GM19468 (cell line): Measurements from ENCODE around the gene AFAP1.

Experiments
- ATAC-seq: cut with Tn5 transposase; IDR thresholded peaks from one replicate; pipeline ENCODE4 v1.9.1; 2021; ENCODE audit warnings: mild to moderate bottlenecking, moderate library complexity, moderate number of reproducible peaks; ENCODE audit not compliant: unreplicated experiment; ENCODE audit errors: extremely low read depth

Gene AFAP1, protein sequence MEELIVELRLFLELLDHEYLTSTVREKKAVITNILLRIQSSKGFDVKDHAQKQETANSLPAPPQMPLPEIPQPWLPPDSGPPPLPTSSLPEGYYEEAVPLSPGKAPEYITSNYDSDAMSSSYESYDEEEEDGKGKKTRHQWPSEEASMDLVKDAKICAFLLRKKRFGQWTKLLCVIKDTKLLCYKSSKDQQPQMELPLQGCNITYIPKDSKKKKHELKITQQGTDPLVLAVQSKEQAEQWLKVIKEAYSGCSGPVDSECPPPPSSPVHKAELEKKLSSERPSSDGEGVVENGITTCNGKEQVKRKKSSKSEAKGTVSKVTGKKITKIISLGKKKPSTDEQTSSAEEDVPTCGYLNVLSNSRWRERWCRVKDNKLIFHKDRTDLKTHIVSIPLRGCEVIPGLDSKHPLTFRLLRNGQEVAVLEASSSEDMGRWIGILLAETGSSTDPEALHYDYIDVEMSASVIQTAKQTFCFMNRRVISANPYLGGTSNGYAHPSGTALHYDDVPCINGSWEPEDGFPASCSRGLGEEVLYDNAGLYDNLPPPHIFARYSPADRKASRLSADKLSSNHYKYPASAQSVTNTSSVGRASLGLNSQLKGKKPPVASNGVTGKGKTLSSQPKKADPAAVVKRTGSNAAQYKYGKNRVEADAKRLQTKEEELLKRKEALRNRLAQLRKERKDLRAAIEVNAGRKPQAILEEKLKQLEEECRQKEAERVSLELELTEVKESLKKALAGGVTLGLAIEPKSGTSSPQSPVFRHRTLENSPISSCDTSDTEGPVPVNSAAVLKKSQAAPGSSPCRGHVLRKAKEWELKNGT

DNA sequence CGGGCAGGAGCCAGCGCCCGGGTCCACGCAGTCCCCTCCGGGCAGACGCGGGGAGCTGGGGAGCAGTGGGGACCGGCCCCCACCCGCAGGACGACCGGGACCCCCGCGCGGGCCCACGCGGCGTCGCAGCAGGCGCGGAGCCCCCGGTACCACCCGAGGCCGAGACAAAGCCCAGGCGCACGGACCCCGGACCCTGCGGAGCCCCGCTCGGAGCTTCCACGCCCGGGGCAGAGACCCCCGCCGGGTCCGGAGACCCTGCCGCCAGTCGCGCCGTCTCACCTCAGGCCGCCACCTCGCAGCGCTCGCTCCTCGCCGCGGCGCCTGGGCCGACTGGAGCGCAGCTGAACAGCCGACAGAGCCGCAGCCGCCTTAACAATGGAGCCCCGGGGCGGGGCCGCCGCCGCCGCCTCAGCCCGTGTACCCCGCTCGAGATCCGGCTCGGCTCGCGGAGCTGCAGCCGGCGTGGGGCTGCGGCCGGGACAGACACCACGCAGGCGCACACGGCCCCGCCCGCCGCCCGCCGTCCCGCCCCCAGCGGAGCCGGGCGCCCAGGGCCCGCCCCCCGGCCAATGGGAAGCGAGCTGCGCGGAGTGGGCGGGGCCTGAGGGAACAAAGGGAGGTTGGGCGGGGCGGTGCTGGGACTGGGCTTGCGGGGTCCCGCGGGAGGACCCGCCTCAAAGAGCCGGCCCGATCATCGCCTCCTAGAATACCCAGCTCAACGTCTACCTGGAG lies at the start of gene AFAP1:
Gene AFAP1 (minus strand): TSS at position 485 of the 732 bp plus-strand sequence. CDS start 67,783 bp downstream, outside the sequence.
- peak; percentile 25 for ATAC-seq

DNA sequence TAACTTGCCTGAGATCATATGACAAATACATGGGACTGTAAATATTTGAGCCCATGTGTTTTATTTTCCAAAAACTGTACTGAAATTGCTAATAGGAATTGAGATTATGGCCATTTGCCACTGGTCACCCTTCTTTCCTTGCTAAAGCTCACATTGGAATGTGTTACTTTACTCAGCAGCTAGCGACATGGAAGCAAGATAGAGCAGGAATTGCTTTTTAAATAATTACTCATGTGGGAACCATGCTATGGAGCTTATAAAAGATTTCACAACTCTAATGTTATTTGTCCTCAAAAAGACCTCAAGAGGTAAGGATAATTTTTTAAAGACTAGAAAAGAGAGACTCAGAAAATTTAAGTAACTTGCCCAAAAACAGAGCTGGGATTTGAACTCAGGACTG lies 48.8 kb upstream of the AFAP1 start:
- no peak for ATAC-seq

DNA sequence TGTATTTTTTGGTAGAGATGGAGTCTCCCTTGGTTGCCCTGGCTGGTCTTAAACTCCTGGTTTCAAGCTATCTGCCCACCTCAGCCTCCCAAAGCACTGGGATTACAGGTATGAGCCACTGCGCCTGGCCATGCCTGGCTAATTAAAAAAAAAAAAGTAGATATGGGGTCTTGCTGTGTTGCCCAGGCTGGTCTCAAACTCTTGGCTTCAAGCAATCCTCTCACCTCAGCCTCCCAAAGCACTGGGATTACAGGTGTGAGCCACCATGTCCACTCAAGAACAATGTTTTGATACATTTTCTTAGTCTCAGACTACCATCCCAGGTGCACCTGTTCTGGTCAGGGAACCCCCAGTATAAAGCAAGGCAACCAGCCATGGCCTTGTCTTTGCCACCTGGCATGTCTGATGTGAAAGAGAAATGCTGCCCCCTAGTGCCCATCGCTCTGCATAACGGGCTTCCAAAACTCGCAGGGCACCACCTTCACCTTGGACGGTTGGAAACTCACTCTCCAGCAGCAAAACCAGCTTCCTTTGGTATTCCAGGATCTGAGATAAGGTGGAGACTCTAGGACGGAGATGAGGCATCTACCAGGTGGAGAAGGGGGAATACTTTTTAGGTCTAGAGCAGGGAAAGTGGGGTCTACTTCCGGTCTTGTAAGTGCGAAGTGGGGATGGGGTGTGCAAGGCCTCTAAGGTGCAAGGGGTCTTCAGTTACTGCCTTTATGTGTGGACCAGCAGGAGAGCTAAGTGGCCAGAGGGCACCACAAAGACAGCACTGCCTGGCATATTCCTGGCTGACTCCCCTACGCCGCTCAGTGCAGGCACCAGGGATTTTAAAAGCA lies 47.7 kb upstream of the AFAP1 start:
- ATAC-seq: peak; percentile 31

DNA sequence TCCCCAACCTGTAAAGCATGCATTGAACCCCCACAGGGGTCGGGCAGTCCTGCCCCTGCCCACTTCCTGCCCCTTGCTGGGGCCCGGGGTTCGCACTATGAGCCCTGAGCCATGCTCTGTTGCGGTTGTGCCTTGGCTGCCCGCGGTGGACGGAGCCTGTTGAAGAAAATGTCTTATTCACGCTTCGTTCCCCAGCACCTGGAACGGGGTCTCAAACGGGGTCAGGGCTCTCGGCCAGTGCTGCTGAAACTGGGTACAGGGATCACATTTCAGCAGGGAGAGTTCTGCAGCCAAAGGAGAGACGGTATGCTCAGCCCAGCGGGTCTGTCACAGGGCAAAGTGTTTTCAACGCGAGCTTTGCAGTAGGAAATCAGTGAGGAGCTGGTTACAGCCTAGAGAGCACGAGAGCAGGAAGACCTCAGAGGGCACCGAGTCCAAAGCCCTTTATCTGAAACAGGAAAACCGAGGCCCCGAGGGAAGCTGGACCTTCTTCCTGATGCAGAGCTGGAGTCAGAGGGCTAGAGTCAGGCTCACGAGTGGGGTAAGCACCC lies 46.3 kb upstream of the AFAP1 start:
- no peak for ATAC-seq

DNA sequence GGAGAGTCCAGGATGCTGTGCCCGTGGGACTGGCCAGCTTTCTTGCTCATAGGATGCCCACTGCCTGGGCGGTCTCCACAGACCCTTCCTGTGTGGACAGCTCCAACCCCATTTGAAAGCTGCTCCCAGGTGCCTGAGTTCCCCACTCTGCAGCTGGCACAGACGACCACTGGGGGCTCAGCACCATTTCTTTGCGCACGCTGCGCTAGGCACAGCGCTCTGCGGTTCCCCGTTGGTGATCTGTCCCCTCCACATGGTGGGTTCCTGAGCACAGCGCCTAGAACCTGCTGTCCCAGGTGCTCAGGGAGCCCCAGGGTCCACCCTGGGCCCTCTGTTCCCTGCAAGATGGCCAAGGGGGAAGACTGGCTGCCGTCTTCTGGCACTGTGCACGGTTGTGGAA lies 45.4 kb upstream of the AFAP1 start:
- no peak for ATAC-seq

DNA sequence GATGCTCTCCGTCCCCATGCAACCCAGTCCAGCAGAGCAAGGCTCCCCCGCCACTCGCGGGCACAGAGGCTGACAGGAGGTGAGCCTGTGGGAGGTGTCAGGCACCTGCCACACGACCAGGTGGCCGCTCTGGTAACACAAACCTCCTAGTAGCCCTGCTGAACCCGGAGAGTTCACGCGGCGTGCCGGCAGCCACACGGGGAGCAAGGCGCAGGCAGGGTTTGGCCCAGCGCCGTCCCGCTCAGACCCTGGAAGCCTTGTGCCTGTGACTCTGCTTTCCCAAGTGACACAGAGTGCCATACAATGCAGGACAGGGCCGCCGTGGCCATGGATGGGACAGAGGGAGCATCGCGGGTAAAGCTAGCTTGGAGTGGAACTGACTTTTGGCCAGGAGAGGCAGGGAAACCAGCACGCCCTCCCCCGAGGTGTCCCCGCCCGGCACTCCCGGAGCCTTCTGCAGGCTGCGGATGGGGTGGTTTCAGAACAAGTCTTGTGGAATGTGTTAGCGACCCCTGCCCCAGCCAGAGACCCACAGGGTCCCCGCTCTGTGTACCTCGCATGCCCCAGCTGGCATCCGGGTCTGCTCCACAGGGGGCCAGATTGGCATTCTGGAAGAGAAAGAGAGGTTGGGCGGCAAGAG lies 44.7 kb upstream of the AFAP1 start:
- ATAC-seq: no peak

DNA sequence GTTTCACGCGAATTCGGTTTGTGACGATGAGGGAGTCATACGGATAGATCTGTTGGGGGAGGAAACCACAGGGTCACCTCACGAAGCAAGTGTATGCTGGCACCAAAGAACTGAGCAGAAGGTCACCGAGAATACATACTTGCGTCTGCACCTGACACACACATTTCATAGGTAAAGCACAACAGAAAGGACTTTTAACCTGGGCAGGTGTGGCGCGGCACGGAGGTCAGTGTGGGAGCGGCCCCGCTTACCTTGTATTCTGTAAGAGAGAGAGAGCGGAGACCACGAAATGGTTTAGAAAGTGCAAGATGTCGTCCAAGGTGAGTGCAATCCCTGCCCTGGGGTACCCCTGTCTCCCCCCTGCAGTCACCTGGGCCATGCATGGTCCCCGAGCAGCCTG lies 43.6 kb upstream of the AFAP1 start:
- no peak for ATAC-seq

DNA sequence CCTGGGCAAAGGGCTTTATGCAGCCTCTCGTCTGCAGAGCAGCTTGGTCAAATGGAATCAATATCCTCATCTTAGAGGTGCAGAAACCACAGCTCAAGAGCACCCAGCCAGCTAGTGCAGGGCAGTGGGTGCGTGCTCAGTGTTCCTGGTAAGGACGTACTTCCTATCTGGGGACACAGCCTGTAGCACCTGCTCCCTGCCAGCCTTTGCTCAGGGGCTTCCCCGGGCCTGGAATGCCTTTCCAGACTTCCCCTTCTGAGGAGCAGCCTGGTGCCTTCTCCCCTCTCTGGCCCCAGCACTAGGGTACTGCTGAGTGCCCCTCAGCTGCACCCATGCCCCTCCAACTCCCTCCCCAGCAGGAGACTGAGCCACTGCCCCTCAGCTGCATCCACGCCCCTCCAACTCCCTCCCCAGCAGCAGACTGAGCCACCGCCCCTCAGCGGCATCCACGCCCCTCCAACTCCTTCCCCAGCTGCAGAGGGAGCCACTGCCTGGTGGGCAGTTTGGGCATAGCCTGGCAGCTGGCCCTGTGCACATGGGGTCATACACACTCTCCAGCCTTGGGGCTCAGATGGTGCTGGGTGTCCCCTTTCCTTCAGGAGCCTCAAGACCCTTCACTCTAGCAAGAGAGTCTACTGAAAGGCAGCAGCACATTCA lies 42.2 kb upstream of the AFAP1 start:
- no peak for ATAC-seq

DNA sequence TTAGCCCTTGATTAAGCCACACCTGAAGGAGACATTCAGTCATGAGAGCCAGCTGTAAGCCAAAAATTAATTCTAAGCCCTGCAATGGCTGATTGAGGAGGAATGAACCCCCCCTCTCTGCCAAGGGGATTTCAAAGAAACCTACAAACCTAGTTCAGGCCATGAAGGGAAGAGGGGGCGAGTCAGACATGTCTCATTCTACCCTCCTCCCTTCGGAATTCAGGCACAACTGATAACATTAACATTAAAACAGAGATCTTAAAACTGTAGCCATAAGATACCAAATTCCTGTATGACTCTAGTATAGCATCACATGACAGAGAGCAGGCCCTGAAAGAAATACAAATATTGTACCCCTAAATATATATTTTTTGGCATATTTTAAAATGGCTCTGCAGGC lies 40.4 kb upstream of the AFAP1 start:
- ATAC-seq: no peak

DNA sequence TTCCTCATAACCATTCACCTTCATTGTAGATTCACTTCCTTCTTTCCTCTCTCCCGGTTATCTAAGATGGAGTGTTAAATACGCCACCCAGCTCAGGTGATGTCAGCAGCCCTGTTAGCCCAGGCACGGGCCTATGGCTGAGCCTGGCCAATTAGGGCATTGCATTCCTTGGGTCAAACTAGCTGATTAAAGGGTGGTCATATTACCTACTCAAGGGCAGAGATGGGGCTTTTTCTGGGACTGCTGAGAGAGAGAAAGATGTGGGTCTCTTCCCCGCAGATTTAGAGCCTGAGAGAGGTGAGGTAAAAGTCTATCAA lies 39.9 kb upstream of the AFAP1 start:
- ATAC-seq: no peak

DNA sequence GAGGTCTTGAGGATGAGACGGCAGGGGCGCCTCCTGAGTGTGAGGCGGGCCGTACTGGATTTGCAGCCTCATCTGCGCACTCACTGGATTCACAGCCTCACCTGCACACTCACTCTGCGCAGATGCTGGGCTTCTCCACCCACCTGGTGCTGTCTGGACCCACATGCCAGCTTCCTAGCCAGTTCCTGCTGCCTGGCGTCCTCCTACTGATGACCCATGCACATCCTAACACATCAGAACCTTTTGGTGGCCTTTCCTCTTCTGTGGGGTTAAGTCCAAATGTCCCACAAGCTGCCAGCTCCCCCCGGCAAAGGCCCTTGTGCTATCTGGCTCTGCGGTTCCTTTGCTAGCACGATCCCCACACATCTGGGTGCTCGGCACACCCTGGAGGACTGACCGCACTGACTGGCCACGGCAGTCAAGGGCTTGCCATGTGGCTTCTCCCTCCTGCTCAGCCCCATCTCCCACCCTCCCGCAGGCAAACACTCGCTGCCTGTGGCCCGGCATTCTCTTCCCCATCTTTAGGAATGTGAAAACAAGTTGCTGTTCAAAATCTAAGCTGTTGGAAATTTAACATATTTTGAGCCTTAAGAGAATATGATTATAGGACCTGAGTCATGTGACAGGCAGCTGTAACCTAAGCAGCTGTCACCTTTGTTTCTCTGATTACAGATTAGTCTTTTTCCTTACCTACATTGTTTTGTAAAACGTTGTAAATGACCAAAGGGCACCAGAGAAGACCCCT lies 39.4 kb upstream of the AFAP1 start:
- no peak for ATAC-seq

DNA sequence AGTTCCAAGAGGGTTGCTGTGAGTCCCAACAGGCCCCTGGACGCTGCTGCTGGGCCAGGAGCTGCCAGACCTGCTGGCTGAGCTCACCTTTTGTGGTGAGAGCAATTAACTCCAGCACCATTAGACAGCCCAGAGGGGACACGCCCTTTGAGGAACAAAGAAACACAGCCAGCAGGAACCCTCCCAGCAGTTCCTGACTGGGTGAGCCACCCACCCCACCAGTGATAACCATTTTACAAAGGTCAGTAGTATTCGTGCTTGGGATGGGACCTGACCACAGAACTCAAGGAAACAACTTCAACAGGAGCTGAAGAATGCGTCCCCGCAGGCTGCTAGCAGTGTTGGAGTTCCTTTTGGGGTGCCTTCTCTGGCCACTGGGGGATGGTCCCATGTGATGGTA lies 38.8 kb upstream of the AFAP1 start:
- no peak for ATAC-seq

DNA sequence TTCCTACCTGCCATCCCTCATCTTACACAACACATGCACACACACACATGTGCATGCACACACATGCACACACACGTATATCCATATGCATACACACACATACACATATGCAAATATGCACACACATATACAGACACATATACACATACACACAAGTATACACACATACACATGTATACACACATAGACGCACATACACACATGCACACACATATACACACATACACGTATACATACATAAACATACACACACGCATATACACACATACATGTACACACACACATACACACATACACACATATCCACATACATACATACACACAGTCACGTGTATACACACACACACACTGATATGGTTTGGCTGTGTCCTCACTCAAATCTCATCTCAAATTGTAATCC lies 37.0 kb upstream of the AFAP1 start:
- ATAC-seq: no peak

DNA sequence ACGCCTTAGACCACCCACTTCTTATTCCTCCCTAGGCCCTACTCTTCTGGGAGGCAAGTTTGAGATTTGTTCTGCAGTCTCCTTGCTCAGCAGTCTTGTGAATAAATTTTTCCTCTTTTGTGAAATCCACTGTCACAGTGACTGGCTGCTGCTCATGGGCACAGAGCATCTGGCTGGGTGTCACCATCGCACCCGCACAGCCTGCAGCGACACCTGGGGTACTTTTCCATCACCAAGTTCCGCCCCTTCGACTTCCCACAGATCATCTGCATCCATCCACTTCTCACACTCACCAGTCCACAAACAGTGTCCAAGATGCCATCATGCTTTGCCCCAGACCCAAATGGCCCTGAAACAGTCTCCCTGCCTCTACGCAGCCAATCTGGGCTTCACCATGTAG lies 36.4 kb upstream of the AFAP1 start:
- ATAC-seq: no peak

DNA sequence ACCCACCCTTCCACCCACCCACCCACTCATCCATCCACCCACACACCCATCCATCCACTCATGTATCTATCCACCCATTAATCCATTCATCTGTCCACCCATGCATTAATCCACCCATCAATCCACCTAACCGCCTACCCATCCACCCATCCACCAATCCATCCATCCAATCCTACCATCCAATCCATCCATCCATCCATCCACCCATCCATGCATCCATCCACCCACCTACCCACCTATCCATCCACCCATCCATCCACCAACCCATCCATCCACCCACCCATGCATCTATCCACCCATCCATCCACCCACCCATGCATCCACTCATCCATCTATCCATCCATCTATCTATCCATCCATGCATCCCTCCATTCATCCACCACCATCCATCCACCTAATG lies 34.8 kb upstream of the AFAP1 start:
- no peak for ATAC-seq

DNA sequence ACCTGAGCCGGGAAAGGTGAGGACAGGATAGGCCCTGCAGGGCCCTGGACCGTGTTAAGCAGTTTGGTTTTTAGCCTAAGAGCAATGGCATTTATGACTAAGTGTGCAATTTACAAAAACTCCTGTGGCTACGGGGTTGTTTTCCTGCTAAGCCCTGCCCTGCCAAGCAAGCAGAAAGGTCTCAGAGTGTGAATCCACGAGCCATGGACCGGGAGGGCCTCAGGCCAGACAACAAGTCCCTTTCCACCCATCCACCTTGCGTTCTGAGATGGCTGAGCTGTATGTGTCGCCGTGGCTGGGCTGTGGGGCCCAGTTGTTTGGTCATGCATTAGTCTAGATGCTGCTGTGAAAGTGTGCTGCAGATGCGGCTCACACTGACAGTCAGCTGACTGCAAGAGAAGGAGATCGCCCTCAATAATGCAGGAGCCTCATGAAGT lies 33.9 kb upstream of the AFAP1 start:
- no peak for ATAC-seq

DNA sequence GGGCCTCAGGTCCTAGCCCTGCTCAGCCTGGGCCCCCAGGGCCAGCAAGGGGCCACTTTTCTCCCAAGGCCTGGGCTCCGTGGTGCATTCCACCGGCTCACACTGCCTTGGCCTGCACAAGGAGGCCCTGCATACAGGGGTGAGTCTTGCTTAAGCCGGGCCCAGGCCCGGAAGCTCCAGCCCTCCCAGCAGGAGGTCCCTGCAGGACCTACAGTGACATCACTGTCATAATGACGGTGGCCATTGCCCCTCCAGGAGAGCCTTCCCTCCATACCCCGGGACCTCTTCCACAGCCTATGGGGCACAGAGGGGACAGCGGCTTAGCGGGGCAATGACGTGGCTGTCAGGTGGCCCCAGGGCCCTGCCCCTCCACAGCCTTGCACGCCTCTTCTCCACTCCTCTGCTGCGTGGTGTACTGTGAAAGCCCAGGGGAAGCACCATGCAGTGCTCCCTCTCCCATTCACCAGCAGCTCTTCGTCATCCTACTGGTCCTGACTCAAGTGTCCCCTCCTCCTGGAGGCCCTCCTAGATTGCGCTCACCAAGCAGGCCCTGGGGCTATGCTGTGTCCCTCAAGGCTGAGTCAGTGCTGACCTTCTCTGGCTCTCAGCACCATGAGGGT lies 32.3 kb upstream of the AFAP1 start:
- no peak for ATAC-seq

DNA sequence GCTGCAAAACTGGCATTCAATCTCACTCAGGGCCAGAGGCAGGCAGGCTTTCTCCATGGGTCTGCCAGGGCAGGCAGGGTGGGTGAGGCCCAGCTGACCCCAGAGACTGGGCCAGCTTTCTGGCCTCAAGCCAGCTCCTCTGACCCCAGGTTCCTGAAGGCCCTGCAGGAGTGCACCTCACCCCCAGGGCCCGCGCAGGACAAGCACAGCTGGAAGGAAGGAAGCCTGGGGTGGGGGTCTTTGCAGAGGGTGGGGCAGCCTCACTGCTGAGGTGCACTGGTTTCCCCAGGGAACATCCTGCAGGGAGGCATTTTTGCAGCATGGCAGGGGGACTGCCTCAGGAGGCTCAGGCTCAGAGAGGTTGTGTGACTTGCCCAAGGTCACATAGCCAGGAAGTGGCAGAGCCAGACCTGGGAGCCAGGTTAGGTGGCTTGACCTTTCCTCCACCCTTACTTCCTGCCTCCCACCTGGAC lies 31.5 kb upstream of the AFAP1 start:
- no peak for ATAC-seq
